Neural cell (in vitro differentiated cells): Measurements from ENCODE around the gene PPFIBP2.

ENCODE experiments used
- EP300 ChIP-seq: fragments of 450-650 bp; conservative IDR thresholded peaks from 2 replicates; pipeline ENCODE4 v1.6.1; 2014; ENCODE audit warnings: antibody characterized with exemption, mild to moderate bottlenecking, moderate library complexity; ENCODE audit not compliant: poor library complexity, severe bottlenecking
- EZH2 ChIP-seq: fragments of 200-600, 300-800 bp; shearing (Covaris generic), sonication (generic); IDR thresholded peaks from 2 replicates; pipeline ENCODE4 v1.6.1; 2014; ENCODE audit warnings: antibody characterized with exemption, low read length, borderline replicate concordance, mild to moderate bottlenecking; ENCODE audit not compliant: insufficient read depth, poor library complexity, severe bottlenecking
- MXI1 ChIP-seq: fragments of 450-650 bp; conservative IDR thresholded peaks from 2 replicates; pipeline ENCODE4 v1.6.1; 2014; ENCODE audit warnings: antibody characterized with exemption, mild to moderate bottlenecking; ENCODE audit not compliant: poor library complexity, severe bottlenecking
- POLR2AphosphoS5 ChIP-seq: IDR thresholded peaks from 2 replicates; pipeline ENCODE4 v1.6.1; 2012
- RAD21 ChIP-seq: fragments of 450-650 bp; conservative IDR thresholded peaks from 2 replicates; pipeline ENCODE4 v1.6.1; 2014; ENCODE audit warnings: antibody characterized with exemption, mild to moderate bottlenecking, moderate library complexity
- SMC3 ChIP-seq: fragments of 450-650 bp; conservative IDR thresholded peaks from 2 replicates; pipeline ENCODE4 v1.6.1; 2014; ENCODE audit warnings: antibody characterized with exemption, mild to moderate bottlenecking, moderate library complexity; ENCODE audit not compliant: poor library complexity
- TAF1 ChIP-seq: IDR thresholded peaks from 2 replicates; pipeline ENCODE4 v1.6.1; 2012; ENCODE audit warnings: low read depth
- TF ChIP-seq, protein P1 (sequence below): fragments of 450-650 bp; IDR thresholded peaks from 2 replicates; pipeline ENCODE4 v1.5.1; 2014; ENCODE audit warnings: antibody characterized with exemption, mild to moderate bottlenecking, moderate library complexity; ENCODE audit not compliant: poor library complexity, severe bottlenecking
- TF ChIP-seq, protein P2 (sequence below): IDR thresholded peaks from 2 replicates; pipeline ENCODE4 v1.6.1; 2012; ENCODE audit warnings: borderline replicate concordance

DNA sequence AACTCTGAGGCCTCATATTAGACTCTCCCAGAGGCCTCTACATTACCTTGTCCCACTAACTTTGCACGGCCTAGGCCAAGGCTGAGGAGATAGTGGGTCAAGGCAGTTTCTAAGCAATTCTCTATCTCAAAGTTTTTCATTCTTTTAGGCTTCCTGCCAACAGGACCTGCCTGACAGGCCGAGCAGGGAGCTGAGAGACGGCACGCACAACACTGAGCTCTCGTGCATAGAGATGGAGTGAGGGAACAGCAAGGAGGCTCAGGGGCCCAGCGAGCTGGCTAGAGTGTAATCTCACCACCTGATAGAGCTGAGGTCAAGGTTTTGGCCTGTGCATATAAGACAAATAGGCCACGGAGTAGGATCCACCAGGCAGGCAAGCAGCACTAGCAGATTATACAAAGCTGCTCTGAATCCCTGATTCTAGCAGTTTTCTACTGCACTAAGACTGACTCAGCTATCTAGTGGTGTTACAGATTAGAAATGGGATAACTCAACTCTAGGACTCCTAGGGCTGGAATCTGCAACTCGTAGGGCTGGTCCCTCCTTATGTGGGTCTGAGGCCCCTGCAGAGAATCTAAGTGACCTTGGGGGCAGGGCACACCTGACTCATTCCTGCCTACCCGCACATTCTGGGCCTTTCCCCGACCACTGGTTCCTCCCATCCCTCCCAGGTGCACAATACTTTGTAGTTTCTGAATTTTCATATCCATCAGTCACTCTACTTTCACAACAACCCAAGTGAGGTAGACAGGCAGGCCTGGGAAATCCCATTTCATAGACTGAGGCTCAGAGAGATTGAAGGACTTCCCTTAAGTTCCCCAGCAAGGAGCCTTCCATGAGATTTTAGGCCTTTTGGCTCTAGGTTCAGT, 157.8 kb downstream of the PPFIBP2 start:
- TF ChIP-seq, protein P1, sequence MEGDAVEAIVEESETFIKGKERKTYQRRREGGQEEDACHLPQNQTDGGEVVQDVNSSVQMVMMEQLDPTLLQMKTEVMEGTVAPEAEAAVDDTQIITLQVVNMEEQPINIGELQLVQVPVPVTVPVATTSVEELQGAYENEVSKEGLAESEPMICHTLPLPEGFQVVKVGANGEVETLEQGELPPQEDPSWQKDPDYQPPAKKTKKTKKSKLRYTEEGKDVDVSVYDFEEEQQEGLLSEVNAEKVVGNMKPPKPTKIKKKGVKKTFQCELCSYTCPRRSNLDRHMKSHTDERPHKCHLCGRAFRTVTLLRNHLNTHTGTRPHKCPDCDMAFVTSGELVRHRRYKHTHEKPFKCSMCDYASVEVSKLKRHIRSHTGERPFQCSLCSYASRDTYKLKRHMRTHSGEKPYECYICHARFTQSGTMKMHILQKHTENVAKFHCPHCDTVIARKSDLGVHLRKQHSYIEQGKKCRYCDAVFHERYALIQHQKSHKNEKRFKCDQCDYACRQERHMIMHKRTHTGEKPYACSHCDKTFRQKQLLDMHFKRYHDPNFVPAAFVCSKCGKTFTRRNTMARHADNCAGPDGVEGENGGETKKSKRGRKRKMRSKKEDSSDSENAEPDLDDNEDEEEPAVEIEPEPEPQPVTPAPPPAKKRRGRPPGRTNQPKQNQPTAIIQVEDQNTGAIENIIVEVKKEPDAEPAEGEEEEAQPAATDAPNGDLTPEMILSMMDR, result no peak
- TF ChIP-seq TAF1, result no peak
- no peak for TF ChIP-seq POLR2AphosphoS5
- no peak for TF ChIP-seq EP300
- TF ChIP-seq, protein P2, sequence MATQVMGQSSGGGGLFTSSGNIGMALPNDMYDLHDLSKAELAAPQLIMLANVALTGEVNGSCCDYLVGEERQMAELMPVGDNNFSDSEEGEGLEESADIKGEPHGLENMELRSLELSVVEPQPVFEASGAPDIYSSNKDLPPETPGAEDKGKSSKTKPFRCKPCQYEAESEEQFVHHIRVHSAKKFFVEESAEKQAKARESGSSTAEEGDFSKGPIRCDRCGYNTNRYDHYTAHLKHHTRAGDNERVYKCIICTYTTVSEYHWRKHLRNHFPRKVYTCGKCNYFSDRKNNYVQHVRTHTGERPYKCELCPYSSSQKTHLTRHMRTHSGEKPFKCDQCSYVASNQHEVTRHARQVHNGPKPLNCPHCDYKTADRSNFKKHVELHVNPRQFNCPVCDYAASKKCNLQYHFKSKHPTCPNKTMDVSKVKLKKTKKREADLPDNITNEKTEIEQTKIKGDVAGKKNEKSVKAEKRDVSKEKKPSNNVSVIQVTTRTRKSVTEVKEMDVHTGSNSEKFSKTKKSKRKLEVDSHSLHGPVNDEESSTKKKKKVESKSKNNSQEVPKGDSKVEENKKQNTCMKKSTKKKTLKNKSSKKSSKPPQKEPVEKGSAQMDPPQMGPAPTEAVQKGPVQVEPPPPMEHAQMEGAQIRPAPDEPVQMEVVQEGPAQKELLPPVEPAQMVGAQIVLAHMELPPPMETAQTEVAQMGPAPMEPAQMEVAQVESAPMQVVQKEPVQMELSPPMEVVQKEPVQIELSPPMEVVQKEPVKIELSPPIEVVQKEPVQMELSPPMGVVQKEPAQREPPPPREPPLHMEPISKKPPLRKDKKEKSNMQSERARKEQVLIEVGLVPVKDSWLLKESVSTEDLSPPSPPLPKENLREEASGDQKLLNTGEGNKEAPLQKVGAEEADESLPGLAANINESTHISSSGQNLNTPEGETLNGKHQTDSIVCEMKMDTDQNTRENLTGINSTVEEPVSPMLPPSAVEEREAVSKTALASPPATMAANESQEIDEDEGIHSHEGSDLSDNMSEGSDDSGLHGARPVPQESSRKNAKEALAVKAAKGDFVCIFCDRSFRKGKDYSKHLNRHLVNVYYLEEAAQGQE, result no peak
- no peak for TF ChIP-seq EZH2
- no peak for TF ChIP-seq RAD21
- TF ChIP-seq MXI1, result no peak
- TF ChIP-seq SMC3, result no peak
